B cell (primary cell): ENCODE measurements around the gene TBC1D22A.

Experiments
- CTCF ChIP-seq: fragments of 200-600 bp; IDR thresholded peaks from one replicate; pipeline ENCODE4 v1.8.0; 2022; ENCODE audit warnings: antibody characterized with exemption, mild to moderate bottlenecking
- EZH2 ChIP-seq: IDR thresholded peaks from 2 replicates; pipeline ENCODE4 v1.6.1; 2012; ENCODE audit warnings: borderline replicate concordance, low read depth, mild to moderate bottlenecking, moderate library complexity, low read length; ENCODE audit not compliant: insufficient read depth, poor library complexity, severe bottlenecking

- TF ChIP-seq CTCF (no peak), EZH2 (no peak)
Observed at GRCh38 chr22:47089796-47090460, 327.5 kb downstream of the TBC1D22A start.
